Fibroblast of villous mesenchyme (primary cell): ENCODE measurements around the gene KRT6B. TPM values are rescaled to one million over a fixed set of nuclear protein-coding genes. Genes with fewer than 3 reads are reported as not detected.

Experiments
- DNase-seq: peaks from one replicate; pipeline ENCODE4 v3.0.0-alpha.2; 2010; ENCODE audit warnings: low read depth
- H3K4me3 ChIP-seq: 2 replicates; pipeline ENCODE4 v1.5.1; 2011; ENCODE audit warnings: low read depth, mild to moderate bottlenecking, low read length
- CTCF ChIP-seq: IDR thresholded peaks from 2 replicates; pipeline ENCODE4 v1.5.1; 2012; ENCODE audit warnings: low read depth, mild to moderate bottlenecking, low read length; ENCODE audit not compliant: insufficient read depth
- total RNA-seq: library from RNA; depleted of rRNA; stranded (reverse); fragments of >200 nt; gene quantifications from 2 replicates; pipeline ENCODE4 v1.2.3, GENCODE V29; 2012

The KRT6B gene
- total RNA-seq, 1 donor = not detected

GRCh38 chr12:52436000-52436827 lies 15.7 kb downstream of the KRT6B start:
- no peak for TF ChIP-seq CTCF
- no peak for DNase-seq
- no peak overlapping the region for H3K4me3 ChIP-seq

- no peak overlapping the region for H3K4me3 ChIP-seq
- no peak for DNase-seq
- no peak for TF ChIP-seq CTCF
These were observed 16.3 kb downstream of the KRT6B start for GRCh38 chr12:52435659-52435999.

DNA sequence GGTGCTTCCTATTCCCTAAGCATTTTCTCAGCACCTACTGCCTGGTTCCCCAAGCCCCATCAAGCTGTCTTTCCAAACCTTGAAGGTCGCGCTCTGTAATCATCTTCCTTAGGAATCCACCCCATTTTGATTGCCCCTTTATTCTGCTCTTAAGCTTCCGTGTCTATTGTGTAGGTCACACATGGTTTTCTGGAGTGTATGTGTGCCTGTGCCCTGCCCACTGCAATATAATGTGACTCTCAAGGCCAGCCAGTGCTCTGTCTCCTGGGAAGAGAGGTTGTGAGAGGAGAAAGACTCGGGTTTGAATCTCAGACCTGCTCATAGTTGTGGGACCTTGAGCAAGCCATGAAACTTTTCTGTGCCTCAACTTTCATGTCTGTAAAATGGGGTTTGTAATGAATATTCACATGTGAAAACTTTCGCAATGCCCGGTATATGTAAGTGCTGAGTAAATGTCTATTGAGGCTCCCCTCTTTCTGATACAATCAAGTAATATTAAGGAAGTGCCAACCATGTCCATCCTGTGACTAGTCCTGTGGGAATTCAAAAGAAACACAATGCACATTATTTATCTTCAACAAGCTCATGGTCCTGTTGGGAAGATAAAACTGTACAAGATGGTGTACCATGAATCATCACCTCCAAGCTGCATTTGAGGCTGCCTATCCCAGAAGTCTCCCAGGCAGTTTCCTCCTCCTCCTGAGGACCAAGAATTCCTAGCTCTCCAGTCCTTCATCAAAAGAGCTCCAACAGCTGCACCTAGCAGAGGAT lies 17.0 kb downstream of the KRT6B start:
- DNase-seq = no peak
- TF ChIP-seq CTCF = no peak
- no peak overlapping the region for H3K4me3 ChIP-seq

- no peak within 1 kb of the TSS for H3K4me3 ChIP-seq
- no peak for DNase-seq
- no peak for TF ChIP-seq CTCF
These were observed 17.7 kb downstream of the KRT6B start, which contains the start of gene KRT75 for GRCh38 chr12:52434081-52434733. KRT75 (minus strand) TSS chr12:52434371; CDS start chr12:52434304, 67 bp downstream.

DNA sequence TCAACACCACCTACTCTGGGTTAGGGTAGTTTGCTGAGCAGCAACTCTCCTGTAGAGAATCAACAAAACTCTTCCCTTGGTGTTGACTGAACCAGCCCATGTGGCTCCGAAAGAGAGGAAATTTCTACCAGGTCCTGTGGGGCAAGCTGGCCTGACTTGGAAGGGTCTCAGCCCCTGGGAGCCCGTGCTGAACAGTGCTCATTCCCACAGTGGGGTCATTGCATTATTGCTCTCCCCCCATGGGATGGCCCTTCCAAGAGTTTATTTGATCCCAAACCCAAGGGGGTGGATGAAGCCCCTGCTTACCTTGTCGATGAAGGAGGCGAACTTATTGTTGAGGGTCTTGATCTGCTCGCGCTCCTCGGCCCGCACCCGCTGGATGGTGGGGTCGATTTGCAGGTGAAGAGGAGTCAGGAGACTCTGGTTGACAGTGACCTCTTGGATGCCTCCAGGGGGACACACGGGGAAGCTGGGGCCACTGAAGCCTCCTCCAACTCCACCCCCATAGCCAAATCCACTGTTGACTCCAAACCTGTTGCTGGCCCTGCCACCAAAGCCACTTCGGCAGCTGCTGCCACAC lies 18.4 kb downstream of the KRT6B start:
- no peak for TF ChIP-seq CTCF
- H3K4me3 ChIP-seq = no peak overlapping the region
- DNase-seq = no peak

GRCh38 chr12:52432559-52433207 lies 19.3 kb downstream of the KRT6B start:
- H3K4me3 ChIP-seq = no peak overlapping the region
- DNase-seq = no peak
- TF ChIP-seq CTCF = no peak
